Esophagus (tissue), 2 donors: ENCODE results near the gene TBKBP1. TPM values are rescaled to one million over a fixed set of nuclear protein-coding genes. Genes with fewer than 3 reads are reported as not detected.

Source experiments
- H3K27ac ChIP-seq, 2 donors: one replicate each; pipeline ENCODE4 v1.5.1; 2013; ENCODE audit warnings: low read depth in 2 of 2, mild to moderate bottlenecking in 2 of 2, inconsistent platforms in 1 of 2, low read length in 1 of 2, moderate library complexity in 1 of 2
- H3K27me3 ChIP-seq, 2 donors: one replicate each; pipeline ENCODE4 v1.6.1; 2013; ENCODE audit warnings: low read length in 2 of 2, control low read depth in 1 of 2, mild to moderate bottlenecking in 1 of 2; ENCODE audit not compliant: insufficient read depth in 2 of 2, control insufficient read depth in 1 of 2
- H3K36me3 ChIP-seq, 2 donors: one replicate each; pipeline ENCODE4 v1.6.1; 2013; ENCODE audit warnings: low read length in 1 of 2; ENCODE audit not compliant: control insufficient read depth in 2 of 2, insufficient read depth in 2 of 2
- H3K4me1 ChIP-seq, 2 donors: one replicate each; pipeline ENCODE4 v1.6.1; 2013; ENCODE audit warnings: low read length in 1 of 2; ENCODE audit not compliant: control insufficient read depth in 2 of 2, insufficient read depth in 2 of 2
- H3K4me3 ChIP-seq, 2 donors: one replicate each; pipeline ENCODE4 v1.5.1; 2013; ENCODE audit warnings: low read length in 2 of 2, mild to moderate bottlenecking in 2 of 2, low read depth in 1 of 2, moderate library complexity in 1 of 2
- H3K9me3 ChIP-seq, 2 donors: one replicate each; pipeline ENCODE4 v1.6.1; 2013; ENCODE audit warnings: mild to moderate bottlenecking in 2 of 2, low read depth in 1 of 2, low read length in 1 of 2, moderate library complexity in 1 of 2; ENCODE audit not compliant: control insufficient read depth in 2 of 2, insufficient read depth in 1 of 2
- WGBS, 2 donors: extraction: QIAGEN DNeasy Blood & Tissue Kit; methylation state at CpG; one replicate each; pipeline ENCODE4 v1.1.7; 2013; 5-methylcytosine and 5-hydroxymethylcytosine counted together
- polyA plus RNA-seq, 2 donors: library from polyadenylated mRNA; stranded (reverse); fragments of 200-250 nt; gene quantifications; one replicate each; pipeline ENCODE4 v1.2.3, GENCODE V29; 2013
- donor health status: healthy with polysubstance abuse.
- donor health status: Bipolar disorder and iron deficiency.

Gene TBKBP1
- polyA plus RNA-seq, 2 donors = 9.2 to 17.1 TPM

DNA sequence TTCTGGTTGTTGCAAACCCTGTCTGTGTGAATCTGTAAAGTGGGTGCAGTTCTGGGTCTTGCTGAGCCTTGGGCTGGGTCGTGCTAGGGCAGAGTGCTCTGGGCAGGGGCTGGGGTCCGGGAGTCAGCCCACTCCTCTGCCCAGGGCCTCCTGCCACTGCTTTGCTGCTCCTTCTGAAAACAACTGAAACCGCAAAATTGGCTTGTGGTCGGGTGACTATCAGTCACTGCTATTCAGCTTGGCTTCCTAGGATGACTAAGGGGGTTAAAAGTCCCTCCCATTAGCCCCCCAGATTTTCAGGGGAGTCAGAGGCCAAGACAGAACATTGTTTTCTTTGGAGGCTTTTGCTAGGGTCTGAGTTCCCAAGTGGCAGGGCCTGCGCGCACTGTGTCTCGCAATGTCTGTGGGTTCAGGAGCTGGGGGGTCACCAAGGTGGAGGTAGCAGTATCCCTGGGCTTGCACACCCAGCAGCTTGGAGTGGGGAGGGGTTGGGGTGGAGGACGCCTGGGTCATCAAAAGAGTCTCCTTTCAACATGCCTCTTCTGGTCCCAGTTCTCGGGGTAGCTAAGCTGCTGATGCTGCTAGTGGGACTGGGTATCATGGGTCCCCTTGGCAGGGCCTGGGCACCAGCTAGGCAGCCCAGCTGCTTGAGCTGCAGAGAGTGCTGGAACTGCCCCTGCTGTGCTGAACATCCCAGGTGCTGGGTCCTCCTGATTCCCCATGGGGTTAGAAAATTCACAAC, 25.6 kb downstream of the TBKBP1 start:
- no peaks in the 10 kb centered on the region for H3K36me3 ChIP-seq
- H3K27me3 ChIP-seq = peaks cover 0 to 3% of the 10 kb centered on the region in 2 donors
- no peak overlapping the region for H3K4me3 ChIP-seq

GRCh38 chr17:47720196-47720595, 26.2 kb downstream of the TBKBP1 start:
- Histone ChIP-seq H3K4me3 (no peak overlapping the region), H3K9me3 (no peaks in the 10 kb centered on the region), H3K27me3 (peaks cover 0 to 3% of the 10 kb centered on the region in 2 donors), H3K4me1 (peaks cover 0 to 4% of the 10 kb centered on the region in 2 donors), H3K27ac (no peak overlapping the region), H3K36me3 (no peaks in the 10 kb centered on the region)
- WGBS, 2 donors = 58 to 59% methylated on average over 11 of the region's 11 CpGs

More for the DNA sequence above, 25.6 kb downstream of the TBKBP1 start:
- Histone ChIP-seq H3K9me3 (no peaks in the 10 kb centered on the region), H3K27ac (no peak overlapping the region), H3K4me1 (peaks cover 0 to 4% of the 10 kb centered on the region in 2 donors)
- 62 to 69% methylated on average over 9 of the region's 9 CpGs for WGBS, 2 donors

DNA sequence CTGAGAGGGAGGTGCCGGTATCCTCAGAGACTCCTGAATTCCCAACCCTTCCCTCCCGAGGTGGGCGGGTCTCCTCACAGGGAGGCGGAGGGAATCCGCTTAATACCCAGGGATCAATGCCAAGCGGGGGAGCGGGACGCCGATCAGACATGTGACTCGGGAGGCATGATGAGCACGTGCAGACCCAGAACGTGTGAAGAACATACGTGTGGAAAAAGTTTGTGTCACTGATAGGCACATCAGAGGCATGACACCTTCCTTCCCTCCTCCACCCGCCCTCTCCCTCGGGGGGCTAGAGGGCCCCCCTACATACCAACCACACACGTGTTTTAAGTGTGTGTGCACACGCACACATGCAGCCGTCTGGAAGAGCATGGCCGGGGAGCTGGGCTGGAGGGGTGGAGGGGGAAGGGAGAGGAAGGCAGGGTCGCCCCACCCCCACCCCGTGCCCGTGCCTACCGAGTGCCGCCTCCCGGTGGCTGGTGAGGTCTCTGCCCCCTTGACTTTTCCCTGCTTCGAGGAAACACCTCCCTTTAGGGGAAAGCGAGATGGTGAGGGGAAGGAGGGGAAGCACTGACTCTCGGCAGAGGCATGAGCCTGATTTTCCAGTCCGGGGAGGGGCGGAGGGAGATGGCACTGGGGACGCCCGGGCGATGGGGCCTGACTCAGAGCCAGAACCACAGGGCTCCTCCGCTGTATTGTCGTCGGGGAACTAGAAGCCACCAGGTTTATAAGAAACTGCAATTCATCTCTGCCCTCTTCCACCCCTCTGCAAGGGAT, 27.0 kb downstream of the TBKBP1 start:
- WGBS, 2 donors = 6 to 10% methylated on average over 36 of the region's 36 CpGs

GRCh38 chr17:47721725-47722124, 27.8 kb downstream of the TBKBP1 start:
- Histone ChIP-seq H3K4me3 (no peak overlapping the region), H3K27me3 (peaks cover 0 to 3% of the 10 kb centered on the region in 2 donors), H3K36me3 (no peaks in the 10 kb centered on the region), H3K27ac (no peak overlapping the region), H3K4me1 (peaks cover 0 to 4% of the 10 kb centered on the region in 2 donors), H3K9me3 (no peaks in the 10 kb centered on the region)
- 36 to 48% methylated on average over 8 of the region's 8 CpGs for WGBS, 2 donors

More for the DNA sequence above, 27.0 kb downstream of the TBKBP1 start:
- no peak overlapping the region for H3K27ac ChIP-seq
- H3K4me3 ChIP-seq = no peak overlapping the region
- H3K27me3 ChIP-seq = peaks cover 0 to 3% of the 10 kb centered on the region in 2 donors
- no peaks in the 10 kb centered on the region for H3K36me3 ChIP-seq
- no peaks in the 10 kb centered on the region for H3K9me3 ChIP-seq
- peaks cover 0 to 4% of the 10 kb centered on the region in 2 donors for H3K4me1 ChIP-seq

- Histone ChIP-seq H3K27me3 (peaks cover 0 to 3% of the 10 kb centered on the region in 2 donors), H3K4me3 (no peak overlapping the region), H3K27ac (no peak overlapping the region), H3K36me3 (no peaks in the 10 kb centered on the region), H3K9me3 (no peaks in the 10 kb centered on the region), H3K4me1 (peaks cover 0 to 4% of the 10 kb centered on the region in 2 donors)
- WGBS, 2 donors = 73 to 75% methylated on average over 2 of the region's 2 CpGs
Measured at GRCh38 chr17:47724705-47725104, 30.7 kb downstream of the TBKBP1 start.

DNA sequence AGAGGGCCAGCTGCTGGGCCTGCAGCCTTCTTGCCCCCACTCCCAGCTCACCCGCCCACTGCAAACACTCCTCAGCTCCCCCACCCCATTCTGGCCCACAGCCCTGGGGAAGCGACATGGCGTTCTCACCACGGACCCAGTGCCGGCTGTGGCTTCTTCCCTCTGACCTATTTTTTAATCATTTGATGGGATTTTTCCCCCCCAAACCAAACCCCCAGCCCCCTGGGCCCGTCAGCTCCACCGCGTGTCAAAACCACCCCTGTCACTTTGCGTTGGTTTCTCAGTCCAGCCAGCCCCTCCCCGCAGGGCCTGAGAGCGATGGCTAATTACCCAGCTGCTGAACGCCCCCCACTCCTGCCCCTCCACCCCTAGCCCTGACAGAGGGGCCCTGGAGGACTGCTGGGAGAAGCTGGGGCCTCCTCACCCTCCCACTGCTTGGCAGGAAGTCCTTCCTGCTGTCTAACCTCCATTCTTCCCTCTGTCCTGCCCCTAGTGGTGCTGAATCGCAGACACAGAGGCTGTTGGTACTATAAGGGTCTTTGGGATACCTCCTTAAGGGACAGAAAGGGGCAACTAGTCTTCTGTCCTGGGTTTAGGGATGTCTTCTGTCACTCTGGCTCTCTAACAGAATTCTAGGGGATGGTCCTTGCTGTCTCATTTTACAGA, 31.6 kb downstream of the TBKBP1 start:
- Histone ChIP-seq H3K4me3 (no peak overlapping the region), H3K27me3 (peaks cover 0 to 3% of the 10 kb centered on the region in 2 donors)

GRCh38 chr17:47726796-47727703, 33.1 kb downstream of the TBKBP1 start:
- WGBS, 2 donors = 84 to 87% methylated on average over 11 to 12 of the region's 12 CpGs
- Histone ChIP-seq H3K27me3 (no peaks in the 10 kb centered on the region), H3K4me1 (no peaks in the 10 kb centered on the region), H3K36me3 (no peaks in the 10 kb centered on the region), H3K9me3 (no peaks in the 10 kb centered on the region), H3K27ac (no peak overlapping the region), H3K4me3 (no peak overlapping the region)

More for the DNA sequence above, 31.6 kb downstream of the TBKBP1 start:
- no peak overlapping the region for H3K27ac ChIP-seq
- peaks cover 0 to 4% of the 10 kb centered on the region in 2 donors for H3K4me1 ChIP-seq
- H3K36me3 ChIP-seq = no peaks in the 10 kb centered on the region
- 60 to 64% methylated on average over 13 of the region's 13 CpGs for WGBS, 2 donors
- H3K9me3 ChIP-seq = no peaks in the 10 kb centered on the region

- Histone ChIP-seq H3K4me3 (no peak overlapping the region), H3K36me3 (no peaks in the 10 kb centered on the region), H3K27ac (no peak overlapping the region), H3K27me3 (no peaks in the 10 kb centered on the region), H3K4me1 (no peaks in the 10 kb centered on the region), H3K9me3 (no peaks in the 10 kb centered on the region)
- WGBS, 2 donors = 82 to 87% methylated on average over 8 to 9 of the region's 9 CpGs
Measured at GRCh38 chr17:47727704-47728036, 33.7 kb downstream of the TBKBP1 start.
